HG03439 (cell line): Measurements from ENCODE around the gene CCM2.
"Not testable (repeated sequence)": the region's sequence is repeated elsewhere in the genome, so short reads cannot be mapped to it uniquely, and the experiment has no call there.

Source experiments
- ATAC-seq: cut with Tn5 transposase; IDR thresholded peaks from one replicate; pipeline ENCODE4 v1.9.1; 2021; ENCODE audit warnings: mild to moderate bottlenecking, moderate library complexity; ENCODE audit not compliant: unreplicated experiment

The CCM2 gene

GRCh38 chr7:45031829-45032228 lies 31.8 kb downstream of the CCM2 start:
- no peak for ATAC-seq

DNA sequence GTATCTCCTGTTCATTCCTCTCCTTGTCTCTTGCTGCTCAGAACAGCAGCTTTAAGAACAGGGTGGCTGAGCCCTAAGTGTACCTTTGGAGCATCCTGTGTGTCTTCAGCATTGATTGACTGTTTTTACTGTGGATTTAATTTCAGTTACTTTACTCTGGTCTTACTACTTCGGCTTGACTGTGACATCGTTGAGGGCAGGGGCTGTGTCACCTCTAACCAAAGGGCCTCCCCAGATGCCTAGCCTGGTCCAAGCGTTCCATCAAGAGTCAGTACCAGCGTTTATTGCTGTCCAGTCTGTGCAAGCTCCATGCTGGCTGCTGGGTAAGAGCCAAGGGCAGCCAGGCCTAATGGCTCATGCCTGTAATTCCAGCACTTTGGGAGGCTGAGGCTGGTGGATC lies 32.4 kb downstream of the CCM2 start:
- ATAC-seq, result no peak

DNA sequence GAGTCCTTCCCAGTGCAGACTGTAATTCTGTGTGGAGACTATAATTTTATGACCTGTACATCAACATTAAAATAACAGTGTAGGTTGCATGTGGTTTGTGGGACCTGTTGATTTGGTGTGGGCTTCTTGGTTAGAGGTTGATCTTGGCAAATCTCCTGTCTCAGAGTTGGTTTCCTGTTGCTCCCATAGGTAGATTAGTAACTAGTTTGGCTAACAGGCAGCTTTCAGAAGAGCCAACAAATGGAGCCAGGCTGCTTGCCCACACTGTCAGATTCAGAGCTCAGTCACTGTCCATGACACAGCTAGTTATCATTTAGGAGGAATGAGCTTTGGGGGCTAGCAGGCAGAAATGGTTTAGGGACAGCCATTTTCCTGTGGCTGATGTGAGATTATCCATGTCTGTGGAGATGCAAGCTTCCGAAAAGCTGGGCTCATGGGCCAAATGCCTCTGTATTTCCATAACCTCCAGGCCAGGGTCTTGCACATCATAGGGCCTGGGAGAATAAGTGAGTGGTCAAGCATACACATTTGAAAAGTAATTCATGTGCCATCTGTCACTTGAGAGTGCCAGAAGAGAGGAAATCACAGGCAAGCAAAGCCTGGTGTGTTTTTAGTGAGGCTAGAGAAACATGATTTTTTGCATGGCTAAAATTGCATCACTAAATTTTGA lies 33.4 kb downstream of the CCM2 start:
- ATAC-seq, result no peak

GRCh38 chr7:45033931-45034290 lies 33.9 kb downstream of the CCM2 start:
- no peak for ATAC-seq

GRCh38 chr7:45034710-45035109 lies 34.7 kb downstream of the CCM2 start:
- not testable (repeated sequence) for ATAC-seq

DNA sequence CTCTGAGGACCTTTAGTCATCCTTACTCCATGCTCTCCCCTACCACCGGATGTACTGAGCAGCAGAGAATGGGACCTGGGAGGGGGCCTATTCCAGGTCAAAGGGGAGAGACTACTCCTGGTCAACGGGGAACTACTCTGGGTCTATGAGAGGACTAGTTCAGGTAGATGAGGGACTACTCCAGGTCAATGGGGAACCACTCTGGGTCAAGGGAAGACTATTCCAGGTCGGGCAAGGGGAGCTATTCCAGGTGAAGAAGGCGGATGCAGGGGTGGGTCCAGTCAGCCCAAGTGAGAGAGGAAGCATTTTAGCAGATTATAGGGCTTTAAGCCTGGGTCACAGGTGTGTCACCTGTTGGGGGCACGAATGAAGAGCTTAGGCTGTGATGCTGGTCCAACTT lies 35.4 kb downstream of the CCM2 start:
- ATAC-seq, result no peak

GRCh38 chr7:45035893-45036292 lies 35.9 kb downstream of the CCM2 start:
- ATAC-seq, result no peak

DNA sequence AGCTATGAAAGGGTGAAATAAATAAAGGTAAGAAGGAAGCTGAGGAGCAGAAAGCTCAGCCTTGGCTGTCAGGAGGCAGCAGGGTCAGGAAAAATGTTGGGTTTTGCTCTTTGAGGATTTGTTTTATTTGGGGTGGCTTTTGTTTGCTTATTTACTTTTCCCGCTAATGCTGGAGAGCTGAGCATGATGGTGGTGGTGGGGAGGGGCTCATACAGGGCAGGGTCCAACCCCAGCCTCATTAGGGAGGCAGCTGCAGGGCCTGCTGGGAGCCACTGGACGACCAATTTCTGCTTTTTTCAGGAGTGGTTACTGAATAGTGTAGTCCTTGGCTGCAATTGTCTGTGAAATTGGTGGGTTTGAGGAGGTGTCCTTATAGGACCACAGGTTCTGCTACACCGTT lies 36.3 kb downstream of the CCM2 start:
- no peak for ATAC-seq

- no peak for ATAC-seq
These were observed 36.8 kb downstream of the CCM2 start for GRCh38 chr7:45036796-45037195.

- no peak for ATAC-seq
These were observed 37.9 kb downstream of the CCM2 start for GRCh38 chr7:45037876-45038275.

- ATAC-seq, result no peak
These were observed 39.1 kb downstream of the CCM2 start for GRCh38 chr7:45039106-45039505.

DNA sequence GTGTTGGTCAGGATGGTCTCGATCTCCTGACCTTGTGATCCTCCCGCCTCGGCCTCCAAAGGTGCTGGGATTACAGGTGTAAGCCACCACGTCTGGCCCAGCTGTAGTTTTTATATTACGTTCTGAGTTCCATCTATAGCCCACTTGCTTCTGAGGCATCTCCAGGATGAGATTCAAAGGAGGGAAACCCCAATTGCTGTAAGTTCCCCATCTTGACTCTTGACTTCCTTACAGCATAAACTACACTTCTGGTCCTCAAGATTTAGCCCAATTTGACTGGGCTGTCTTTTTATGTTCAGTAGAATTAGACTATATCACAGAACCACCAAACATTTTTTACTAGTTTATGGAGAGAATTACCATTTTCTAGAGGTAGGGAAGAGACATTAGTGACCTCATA lies 44.3 kb downstream of the CCM2 start:
- no peak for ATAC-seq

DNA sequence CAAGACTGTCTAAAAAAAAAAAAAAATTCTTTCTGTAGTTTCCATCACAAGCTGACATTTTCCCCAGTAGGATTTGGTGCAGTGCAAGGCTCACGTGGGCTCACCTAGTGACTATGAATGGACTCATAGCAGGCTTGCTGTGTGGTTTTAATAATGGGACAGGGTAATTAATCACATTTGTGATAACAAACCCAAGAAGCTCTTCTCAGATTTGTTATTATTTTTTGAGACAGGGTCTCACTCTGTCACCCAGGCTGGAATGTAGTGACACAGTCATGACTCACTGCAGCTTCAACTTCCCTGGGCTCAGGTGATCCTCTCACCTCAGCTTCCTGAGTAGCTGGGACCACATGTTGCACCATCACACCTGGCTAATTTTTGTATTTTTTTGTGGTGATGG lies 48.7 kb downstream of the CCM2 start:
- no peak for ATAC-seq

DNA sequence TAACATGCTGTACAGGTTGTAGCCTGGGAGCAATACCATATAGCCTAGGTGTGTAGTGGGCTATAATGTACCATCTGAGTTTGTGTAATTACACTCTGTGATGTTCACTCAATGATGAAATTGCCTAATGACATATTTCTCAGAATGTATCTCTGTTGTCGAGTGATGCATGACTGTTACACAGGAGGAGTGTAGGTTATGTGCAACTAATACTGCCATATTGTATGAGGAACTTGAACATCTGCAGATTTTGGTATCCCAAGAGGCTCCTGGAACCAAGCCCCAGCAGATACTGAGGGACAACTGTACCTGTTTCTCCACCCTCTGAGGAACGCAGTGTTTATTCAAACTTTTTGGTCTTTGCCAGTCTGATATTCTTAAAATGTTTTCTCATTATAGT lies 50.2 kb downstream of the CCM2 start:
- no peak for ATAC-seq

DNA sequence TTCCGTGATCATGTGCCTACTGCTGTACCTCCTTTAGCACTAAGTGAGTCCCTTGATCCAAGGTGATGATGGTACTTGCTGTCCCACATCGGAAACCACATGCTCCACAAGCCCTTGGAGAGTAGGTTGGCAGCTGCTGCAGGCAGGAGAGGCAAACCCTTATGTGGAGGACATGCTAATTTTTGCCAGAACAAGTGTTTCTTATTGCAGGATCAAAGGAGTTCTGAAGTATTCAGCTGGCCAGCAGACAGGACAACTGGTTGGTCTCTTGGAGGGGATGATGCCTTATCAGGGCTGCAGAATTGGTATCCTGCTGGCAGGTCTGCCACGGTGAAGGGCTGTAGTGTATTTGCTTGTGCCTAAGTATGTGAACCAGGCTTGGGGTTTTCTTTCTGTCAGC lies 52.0 kb downstream of the CCM2 start:
- ATAC-seq, result no peak

DNA sequence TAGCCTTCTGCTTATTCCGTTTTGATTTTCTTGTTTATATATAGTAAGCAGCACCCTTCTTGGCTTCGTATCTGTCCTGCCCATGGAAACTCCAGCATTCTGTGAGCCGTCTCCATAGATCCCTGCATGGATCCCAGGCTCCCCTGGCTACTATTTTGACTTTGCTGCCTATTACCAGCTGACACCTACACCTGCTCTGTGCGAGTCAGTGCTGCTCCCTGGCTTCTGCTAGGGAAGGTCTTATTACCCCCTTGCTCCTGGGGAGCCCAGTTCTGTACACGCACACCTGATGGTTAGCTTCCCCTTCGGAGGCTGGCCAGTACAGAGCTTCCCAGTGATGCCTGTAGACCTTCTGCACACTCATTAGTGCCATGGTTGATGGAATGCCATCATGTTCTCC lies 53.4 kb downstream of the CCM2 start:
- ATAC-seq, result no peak

- no peak for ATAC-seq
These were observed 53.9 kb downstream of the CCM2 start for GRCh38 chr7:45053941-45054340.

DNA sequence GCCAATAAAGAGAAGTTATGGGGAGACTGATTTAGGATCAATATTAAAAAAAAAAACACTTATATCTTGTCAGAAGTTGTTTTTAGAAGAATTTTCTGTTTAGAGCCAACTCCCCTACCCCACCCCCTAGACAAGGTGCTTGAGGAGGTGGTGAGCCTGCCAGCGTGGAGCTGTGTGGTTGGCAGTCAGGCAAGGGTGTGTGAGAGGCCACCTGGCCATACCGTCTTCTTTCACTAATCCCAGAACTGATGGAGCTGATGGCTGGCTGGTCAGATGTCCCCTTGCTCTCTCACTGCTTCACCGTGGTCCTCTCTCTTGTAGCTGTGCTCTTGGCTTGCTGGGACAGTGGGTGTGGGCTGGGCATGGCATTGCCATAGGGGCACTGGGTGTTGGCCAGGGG lies 54.4 kb downstream of the CCM2 start:
- no peak for ATAC-seq

DNA sequence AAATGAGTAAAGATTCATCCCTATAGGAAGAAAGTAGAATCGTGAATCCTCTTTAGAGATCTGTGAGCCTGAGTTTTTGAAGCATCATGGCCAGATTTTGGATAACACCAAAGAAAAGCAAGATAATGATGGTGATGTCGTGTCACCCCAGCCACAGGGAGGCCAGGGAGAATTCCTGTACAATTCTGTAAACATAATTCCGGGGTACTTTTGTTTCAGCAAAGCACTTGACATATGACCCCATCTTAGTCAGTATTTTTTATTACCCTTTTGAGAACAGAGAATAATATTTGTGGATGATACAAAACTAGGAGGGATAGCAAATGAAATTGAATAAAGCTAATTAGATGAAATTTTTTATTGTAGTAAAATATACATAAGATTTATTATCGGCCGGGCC lies 55.0 kb downstream of the CCM2 start:
- no peak for ATAC-seq

DNA sequence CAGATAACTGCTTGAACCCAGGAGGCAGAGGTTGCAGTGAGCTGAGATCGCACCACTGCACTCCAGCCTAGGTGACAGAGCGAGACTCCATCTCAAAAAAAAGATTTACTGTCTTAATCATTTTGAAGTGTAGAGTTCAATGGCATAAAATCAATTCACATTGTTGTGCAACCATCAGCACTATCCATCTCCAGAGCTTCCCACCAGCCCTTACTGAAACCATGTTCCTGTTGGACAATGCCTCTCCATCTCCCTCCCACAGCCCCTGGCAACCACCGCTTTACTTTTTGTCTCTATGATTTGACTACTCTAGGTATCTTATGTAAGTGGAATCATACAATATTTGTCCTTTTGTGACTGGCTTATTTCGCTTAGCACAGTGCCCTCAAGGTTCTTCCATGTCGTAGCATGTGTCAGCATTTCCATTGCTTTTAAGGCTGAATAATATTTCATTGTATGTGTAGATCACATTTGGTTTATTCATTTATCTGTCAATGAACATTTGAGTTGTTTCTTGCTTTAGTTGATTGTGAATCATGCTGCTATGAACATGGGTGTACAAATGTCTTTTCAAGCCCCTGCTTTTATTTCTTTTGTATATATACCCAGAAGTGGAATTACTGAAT lies 55.7 kb downstream of the CCM2 start:
- ATAC-seq, result no peak

- ATAC-seq, result no peak
These were observed 57.9 kb downstream of the CCM2 start for GRCh38 chr7:45057878-45058277.

GRCh38 chr7:45060295-45060694 lies 60.3 kb downstream of the CCM2 start:
- no peak for ATAC-seq

DNA sequence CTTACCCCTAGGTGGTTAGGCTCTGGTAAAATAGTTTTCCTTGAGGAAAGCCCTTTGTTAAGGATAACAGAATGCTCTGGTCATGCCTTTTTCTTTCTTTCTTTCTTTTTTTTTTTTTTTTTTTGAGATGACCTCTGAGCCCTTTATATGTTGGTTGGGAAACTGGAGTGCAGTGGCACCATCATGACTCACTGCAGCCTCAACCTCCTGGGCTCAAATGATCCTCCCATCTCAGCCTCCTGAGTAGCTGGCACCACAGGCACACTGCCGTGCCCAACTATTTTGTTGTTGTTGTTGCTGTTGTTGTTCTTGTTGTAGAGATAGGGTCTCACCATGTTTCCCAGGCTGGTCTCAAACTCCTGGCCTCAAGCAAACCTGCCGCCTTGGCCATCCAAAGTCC lies 61.4 kb downstream of the CCM2 start:
- ATAC-seq, result no peak
